ENCODE data around the gene PTPRT. TPM values are rescaled to one million over a fixed set of nuclear protein-coding genes. Genes with fewer than 3 reads are reported as not detected.

PTPRT gene
- total RNA-seq (2022) (not detected in 2 replicates), Bru-seq, nascent RNA (percentile 1 among the genes with signal in this experiment), BruChase-seq, experiment 1, labeled RNA remaining after a 6-hour chase (percentile 1 among the genes with signal in this experiment), BruChase-seq, experiment 2, labeled RNA remaining after a 2-hour chase (percentile 1 among the genes with signal in this experiment)
- long read RNA-seq, result 0 reads

DNA sequence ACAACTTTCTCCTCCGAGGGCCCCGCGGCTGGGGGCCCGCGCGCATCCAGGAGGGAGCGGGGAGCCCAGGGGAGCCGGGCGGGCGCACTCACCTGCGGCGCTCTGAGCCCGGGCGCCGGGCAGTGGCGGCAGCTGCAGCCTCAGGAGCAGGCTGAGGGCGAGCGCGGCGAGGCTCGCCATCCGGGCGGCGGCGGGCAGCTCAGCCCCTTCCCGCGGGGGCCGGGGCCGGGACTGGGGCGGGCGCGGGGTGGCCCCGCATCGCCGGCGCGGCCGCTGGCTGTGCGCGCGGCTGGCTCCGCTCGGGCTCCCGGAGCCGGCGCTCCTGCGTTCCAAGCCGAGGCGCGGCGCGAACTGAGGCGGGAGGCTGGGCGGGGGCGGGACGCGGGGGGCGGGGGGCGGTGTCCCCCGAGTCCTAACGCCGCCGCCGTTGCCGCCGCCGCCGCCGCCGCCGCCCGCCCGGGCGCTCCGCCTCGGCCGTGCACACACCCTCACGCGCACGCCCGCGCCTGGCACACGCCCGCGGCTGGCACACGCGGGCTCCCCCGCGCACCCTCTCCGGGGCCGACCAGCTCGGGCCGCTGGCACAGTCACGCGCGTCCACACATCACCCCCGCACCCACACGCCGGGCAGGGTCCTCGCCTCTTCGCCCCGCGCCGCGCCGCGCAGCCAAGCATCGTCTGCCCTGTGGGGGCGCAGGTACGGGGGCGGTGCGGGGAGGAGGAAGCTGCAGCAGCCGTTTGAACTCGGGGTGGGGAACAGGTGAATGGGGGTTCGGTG, at the start of gene PTPRT:
Gene PTPRT, minus strand, starts transcription at position 353 of the 778 bp plus-strand sequence. Its CDS starts 173 bp downstream, at position 180.
- Mint-ChIP-seq H3K4me1 (ENCODE audit: low read depth, unreplicated experiment) (peaks cover 8% of the 10 kb centered on the region), H3K36me3 (ENCODE audit: insufficient read depth, unreplicated experiment) (no peaks in the 10 kb centered on the region), H3K9me3 (ENCODE audit: low read depth, unreplicated experiment) (no peaks in the 10 kb centered on the region), H3K27me3 (ENCODE audit: unreplicated experiment) (peaks cover 96% of the 10 kb centered on the region), H3K4me3 (ENCODE audit: low read depth, unreplicated experiment) (no peak within 1 kb of the TSS), H3K27ac (ENCODE audit: unreplicated experiment) (no peak within 1 kb of the TSS)
- no peak for DNase-seq
- BruUV-seq (replicated peaks), result no TSS peak
- CTCF ChIA-PET, result no interaction called here
- TF ChIP-seq, protein P1, sequence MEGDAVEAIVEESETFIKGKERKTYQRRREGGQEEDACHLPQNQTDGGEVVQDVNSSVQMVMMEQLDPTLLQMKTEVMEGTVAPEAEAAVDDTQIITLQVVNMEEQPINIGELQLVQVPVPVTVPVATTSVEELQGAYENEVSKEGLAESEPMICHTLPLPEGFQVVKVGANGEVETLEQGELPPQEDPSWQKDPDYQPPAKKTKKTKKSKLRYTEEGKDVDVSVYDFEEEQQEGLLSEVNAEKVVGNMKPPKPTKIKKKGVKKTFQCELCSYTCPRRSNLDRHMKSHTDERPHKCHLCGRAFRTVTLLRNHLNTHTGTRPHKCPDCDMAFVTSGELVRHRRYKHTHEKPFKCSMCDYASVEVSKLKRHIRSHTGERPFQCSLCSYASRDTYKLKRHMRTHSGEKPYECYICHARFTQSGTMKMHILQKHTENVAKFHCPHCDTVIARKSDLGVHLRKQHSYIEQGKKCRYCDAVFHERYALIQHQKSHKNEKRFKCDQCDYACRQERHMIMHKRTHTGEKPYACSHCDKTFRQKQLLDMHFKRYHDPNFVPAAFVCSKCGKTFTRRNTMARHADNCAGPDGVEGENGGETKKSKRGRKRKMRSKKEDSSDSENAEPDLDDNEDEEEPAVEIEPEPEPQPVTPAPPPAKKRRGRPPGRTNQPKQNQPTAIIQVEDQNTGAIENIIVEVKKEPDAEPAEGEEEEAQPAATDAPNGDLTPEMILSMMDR (IDR thresholded peaks at IDR 0.05; ENCODE audit: unreplicated experiment), result no peak
- intact Hi-C loops (cut with micrococcal nuclease; ENCODE audit: unreplicated experiment), result loop anchor here (2.0 to 10.0 kb wide), 5 partner anchors 77 to 1305 kb away; no protein-coding TSS in a partner anchor

DNA sequence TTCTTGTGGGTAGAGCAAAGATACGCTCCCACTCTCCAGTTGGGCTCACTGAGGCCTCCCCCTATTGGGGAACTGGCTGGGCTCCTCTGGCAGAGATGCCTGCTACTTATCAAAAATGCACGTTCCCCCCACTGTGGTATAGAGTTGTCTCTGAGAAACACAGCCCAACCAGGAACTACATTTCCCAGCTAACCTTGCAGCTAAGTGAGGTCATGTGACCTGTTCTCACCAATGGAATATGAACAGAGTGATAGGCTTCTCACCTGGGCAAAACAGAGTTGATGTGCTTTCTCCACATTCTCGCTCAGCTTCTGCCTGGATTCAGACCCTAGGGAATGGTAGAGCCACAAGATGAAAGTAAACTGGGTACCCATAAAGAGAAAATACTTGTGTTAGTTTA, 49.1 kb upstream of the PTPRT start:
- Mint-ChIP-seq H3K36me3 (ENCODE audit: insufficient read depth, unreplicated experiment) (no peaks in the 10 kb centered on the region), H3K9me3 (ENCODE audit: low read depth, unreplicated experiment) (peaks cover 4% of the 10 kb centered on the region), H3K27ac (ENCODE audit: unreplicated experiment) (no peak overlapping the region), H3K4me1 (ENCODE audit: low read depth, unreplicated experiment) (no peaks in the 10 kb centered on the region), H3K27me3 (ENCODE audit: unreplicated experiment) (peaks cover 100% of the 10 kb centered on the region), H3K4me3 (ENCODE audit: low read depth, unreplicated experiment) (no peak overlapping the region)
- TF ChIP-seq, protein P1 (IDR thresholded peaks at IDR 0.05; ENCODE audit: unreplicated experiment), result no peak
- intact Hi-C loops (cut with micrococcal nuclease; ENCODE audit: unreplicated experiment), result loop anchor here (5.0 kb wide), 1 partner anchor 168 kb away; no protein-coding TSS in a partner anchor
- CTCF ChIA-PET, result no interaction called here
- DNase-seq, result peak; percentile 15
- BruUV-seq (replicated peaks), result no TSS peak

DNA sequence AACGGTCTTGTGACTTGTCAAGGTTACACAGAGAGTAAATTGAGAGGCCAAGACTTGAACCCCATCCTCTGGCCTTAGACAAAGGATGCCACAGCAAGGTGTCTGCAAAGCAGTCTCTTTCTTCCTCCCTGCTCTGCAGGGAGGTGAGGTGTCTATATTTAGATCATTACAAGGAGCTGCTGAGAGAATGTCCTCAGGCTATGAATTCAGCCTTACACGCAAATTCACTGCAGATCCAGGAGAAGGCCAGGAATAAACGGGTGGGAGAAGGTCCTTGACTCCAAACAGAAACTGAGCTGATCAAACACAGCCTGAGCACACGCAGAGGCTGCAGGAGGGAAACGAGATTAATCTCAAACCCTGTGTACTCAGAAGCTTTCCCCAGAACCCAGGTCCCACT, 48.6 kb upstream of the PTPRT start:
- no peak overlapping the region for H3K27ac Mint-ChIP-seq (ENCODE audit: unreplicated experiment)
- H3K4me1 Mint-ChIP-seq (ENCODE audit: low read depth, unreplicated experiment), result no peaks in the 10 kb centered on the region
- TF ChIP-seq, protein P1 (IDR thresholded peaks at IDR 0.05; ENCODE audit: unreplicated experiment), result no peak
- intact Hi-C loops (cut with micrococcal nuclease; ENCODE audit: unreplicated experiment), result loop anchor here (5.0 kb wide), 1 partner anchor 169 kb away; no protein-coding TSS in a partner anchor
- H3K36me3 Mint-ChIP-seq (ENCODE audit: insufficient read depth, unreplicated experiment), result no peaks in the 10 kb centered on the region
- H3K4me3 Mint-ChIP-seq (ENCODE audit: low read depth, unreplicated experiment), result no peak overlapping the region
- H3K27me3 Mint-ChIP-seq (ENCODE audit: unreplicated experiment), result peaks cover 100% of the 10 kb centered on the region
- DNase-seq, result no peak
- BruUV-seq (replicated peaks), result no TSS peak
- H3K9me3 Mint-ChIP-seq (ENCODE audit: low read depth, unreplicated experiment), result peaks cover 4% of the 10 kb centered on the region
- CTCF ChIA-PET, result no interaction called here

DNA sequence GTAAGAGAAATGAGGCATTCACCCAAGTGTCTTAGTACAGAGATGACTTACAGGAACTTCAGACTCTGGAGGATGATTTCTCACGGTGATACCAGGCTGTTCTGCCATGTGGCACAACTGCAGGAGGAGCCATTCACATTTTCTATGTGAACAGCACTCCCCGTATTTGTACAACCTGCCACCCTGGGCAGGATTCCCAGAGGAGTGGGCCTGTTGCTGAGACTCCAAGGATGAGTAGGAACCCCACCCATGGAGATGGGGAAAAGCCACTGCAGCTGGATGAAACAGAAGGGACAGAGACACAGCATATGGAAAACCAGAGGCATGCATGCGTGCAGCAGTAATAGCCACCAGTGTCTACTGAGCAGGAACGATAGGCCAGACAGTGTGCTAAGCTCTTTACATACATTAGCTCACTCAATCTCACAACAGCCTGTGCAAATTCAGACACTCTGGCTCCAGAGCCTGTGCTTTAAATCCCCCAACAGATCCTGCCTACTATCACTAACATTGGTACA, 48.0 kb upstream of the PTPRT start:
- Mint-ChIP-seq H3K27ac (ENCODE audit: unreplicated experiment) (no peak overlapping the region), H3K36me3 (ENCODE audit: insufficient read depth, unreplicated experiment) (no peaks in the 10 kb centered on the region)
- CTCF ChIA-PET, result no interaction called here

More for the DNA sequence above, 48.0 kb upstream of the PTPRT start:
- TF ChIP-seq, protein P1 (IDR thresholded peaks at IDR 0.05; ENCODE audit: unreplicated experiment), result no peak
- no peaks in the 10 kb centered on the region for H3K4me1 Mint-ChIP-seq (ENCODE audit: low read depth, unreplicated experiment)
- no peak for DNase-seq
- H3K27me3 Mint-ChIP-seq (ENCODE audit: unreplicated experiment), result peaks cover 100% of the 10 kb centered on the region
- BruUV-seq (replicated peaks), result no TSS peak
- H3K9me3 Mint-ChIP-seq (ENCODE audit: low read depth, unreplicated experiment), result peaks cover 4% of the 10 kb centered on the region
- intact Hi-C loops (cut with micrococcal nuclease; ENCODE audit: unreplicated experiment), result loop anchor here (5.0 kb wide), 1 partner anchor 170 kb away; no protein-coding TSS in a partner anchor
- no peak overlapping the region for H3K4me3 Mint-ChIP-seq (ENCODE audit: low read depth, unreplicated experiment)
